Upper lobe of left lung (tissue), 4 donors: Measurements from ENCODE around the gene SUPT5H.

Source experiments
- POLR2A ChIP-seq, 4 donors: fragments of 450-650 bp; IDR thresholded peaks; one replicate each; pipeline ENCODE4 v1.5.1; 2016 to 2017; ENCODE audit warnings: antibody characterized with exemption in 4 of 4, mild to moderate bottlenecking in 2 of 4
- TF ChIP-seq, protein P1 (sequence below), 6 experiments: fragments of 450-650 bp in 4 of 6; fragments of 200-600 bp in 2 of 6; sonication (generic) in 2 of 6; IDR thresholded peaks; one replicate each; pipeline ENCODE4 v1.5.1; 2016 to 2019; ENCODE audit warnings: antibody characterized with exemption in 6 of 6

DNA sequence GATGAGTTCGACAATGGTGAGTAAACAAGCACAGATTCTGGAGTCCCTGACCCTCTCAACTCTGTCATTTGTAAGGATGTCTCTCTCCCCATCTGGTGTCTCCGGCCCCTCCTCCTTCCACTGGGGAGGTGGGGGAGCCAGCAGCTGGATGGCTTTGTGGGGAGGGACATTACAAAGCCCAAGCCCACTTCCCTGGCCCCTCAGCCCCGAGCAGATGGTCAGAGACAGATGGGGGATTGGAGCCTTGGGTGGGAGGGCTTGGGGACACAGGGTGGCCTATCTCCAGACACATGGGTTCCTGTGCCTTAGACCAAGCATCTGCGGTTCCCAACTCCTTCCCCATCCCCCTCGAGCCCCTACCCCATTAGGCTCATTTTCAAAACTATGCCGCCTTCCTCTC, 37.8 kb downstream of the SUPT5H start:
- no peak for TF ChIP-seq POLR2A (IDR thresholded peaks at IDR 0.05)
- TF ChIP-seq, protein P1, sequence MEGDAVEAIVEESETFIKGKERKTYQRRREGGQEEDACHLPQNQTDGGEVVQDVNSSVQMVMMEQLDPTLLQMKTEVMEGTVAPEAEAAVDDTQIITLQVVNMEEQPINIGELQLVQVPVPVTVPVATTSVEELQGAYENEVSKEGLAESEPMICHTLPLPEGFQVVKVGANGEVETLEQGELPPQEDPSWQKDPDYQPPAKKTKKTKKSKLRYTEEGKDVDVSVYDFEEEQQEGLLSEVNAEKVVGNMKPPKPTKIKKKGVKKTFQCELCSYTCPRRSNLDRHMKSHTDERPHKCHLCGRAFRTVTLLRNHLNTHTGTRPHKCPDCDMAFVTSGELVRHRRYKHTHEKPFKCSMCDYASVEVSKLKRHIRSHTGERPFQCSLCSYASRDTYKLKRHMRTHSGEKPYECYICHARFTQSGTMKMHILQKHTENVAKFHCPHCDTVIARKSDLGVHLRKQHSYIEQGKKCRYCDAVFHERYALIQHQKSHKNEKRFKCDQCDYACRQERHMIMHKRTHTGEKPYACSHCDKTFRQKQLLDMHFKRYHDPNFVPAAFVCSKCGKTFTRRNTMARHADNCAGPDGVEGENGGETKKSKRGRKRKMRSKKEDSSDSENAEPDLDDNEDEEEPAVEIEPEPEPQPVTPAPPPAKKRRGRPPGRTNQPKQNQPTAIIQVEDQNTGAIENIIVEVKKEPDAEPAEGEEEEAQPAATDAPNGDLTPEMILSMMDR (IDR thresholded peaks at IDR 0.05): no peak
